Stimulated activated naive CD4-positive, alpha-beta T cell (primary cell): ENCODE measurements around the gene CELA2A.
"Not testable (repeated sequence)": the region's sequence is repeated elsewhere in the genome, so short reads cannot be mapped to it uniquely, and the experiment has no call there.

ENCODE experiments used
- DNase-seq, 6 experiments: peaks; one replicate each; lab custom pipeline; 2025; lab: John Stamatoyannopoulos, UW

CELA2A gene

DNA sequence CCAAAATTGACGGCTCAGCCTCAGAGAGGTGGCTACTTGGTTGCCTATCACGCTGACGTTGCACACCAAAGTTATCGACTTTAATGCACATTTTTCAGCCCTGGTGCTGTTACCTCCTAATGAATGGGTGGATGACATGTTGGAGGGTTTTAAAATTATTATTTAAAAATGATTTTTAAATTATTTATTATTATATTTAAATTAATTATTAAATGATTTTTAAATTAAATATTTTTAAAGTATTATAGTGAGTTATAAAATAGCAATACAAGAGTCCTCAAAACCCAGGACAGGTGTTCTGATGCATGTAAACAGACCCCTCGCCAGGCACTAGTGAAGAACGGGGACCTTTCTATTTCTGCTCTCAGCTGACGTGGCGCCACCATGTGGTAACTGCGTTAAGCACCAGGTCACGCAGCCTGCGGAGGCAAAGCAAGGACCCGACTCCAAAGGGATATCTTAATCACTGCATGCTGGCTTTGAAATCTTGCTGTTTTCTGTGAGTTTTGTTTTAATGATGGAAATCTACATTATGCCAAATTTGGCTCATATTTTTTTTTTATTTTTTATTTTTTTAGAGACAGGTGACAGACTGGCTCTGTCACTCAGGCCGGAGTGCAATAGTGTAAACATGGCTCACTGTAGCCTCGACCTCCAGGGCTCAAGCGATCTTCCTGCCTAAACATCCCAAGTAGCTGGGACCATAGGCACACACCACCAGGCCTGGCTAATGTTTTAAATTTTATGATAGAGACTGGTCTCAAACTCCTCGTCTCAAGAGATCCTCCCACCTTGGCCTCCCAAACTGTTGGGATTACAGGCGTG is 44.9 kb downstream of the CELA2A start:
- DNase-seq, result peak in 4 of 6 experiments; percentile 4 to 20 (median 12)

- DNase-seq, result no peak
These were observed 47.9 kb downstream of the CELA2A start for GRCh38 chr1:15504436-15504835.

- DNase-seq, result no peak
These were observed 50.3 kb downstream of the CELA2A start for GRCh38 chr1:15506831-15507230.

GRCh38 chr1:15507278-15507677 is 50.7 kb downstream of the CELA2A start:
- DNase-seq, result no peak

DNA sequence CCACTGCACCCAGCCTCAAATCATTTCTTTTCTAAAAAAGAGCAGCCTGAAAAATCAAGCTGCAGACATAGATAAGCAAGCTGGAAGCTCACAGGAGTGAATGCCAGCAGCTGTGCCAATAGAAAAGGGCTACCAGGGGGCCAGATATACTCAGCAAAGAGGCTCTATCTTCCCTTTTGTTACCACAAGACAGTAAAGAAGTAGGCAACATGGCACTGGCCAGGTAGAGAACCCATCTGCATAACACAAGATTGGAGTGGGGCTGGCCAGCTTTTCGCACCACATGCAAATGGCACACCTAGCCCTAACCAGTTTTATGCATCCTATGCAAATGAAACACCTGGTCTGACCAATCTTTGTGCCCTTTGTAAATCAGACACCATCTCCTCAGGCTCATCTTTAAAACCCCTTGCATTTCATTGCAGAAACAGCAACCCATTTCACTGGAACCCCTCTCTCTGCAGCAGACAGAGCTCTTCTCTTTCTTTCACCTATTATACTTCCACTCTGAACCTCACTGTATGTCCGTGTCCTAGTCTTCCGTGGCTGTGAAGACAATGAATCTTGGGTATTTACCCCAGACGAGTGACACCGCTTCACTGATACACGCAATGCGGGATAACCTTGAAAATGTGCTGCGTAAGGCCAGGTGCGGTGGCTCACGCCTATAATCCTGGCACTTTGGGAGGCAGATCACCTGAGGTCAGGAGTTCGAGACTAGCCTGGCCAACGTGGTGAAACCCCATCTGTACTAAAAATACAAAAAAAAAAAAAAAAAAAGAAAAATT is 52.4 kb downstream of the CELA2A start:
- no peak for DNase-seq

DNA sequence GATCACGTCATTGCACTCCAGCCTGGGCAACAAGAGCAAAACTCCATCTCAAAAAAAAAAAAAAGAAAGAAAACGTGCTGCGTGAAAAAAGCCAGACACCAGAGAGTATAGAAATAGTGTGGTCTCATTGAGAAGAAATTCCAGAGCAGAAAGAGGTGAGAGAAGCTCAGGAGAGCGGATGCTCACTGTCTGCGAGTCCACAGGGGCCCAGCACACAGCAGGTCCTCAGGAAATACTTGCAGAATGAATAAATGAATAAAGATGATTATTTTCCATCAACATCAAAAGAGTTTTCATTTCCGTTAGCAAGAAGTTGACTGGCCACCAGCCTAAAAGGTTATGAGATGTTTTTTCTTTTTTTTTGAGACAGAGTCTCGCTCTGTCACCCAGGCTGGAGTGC is 53.1 kb downstream of the CELA2A start:
- DNase-seq, result no peak

- DNase-seq, result no peak
These were observed 54.3 kb downstream of the CELA2A start for GRCh38 chr1:15510611-15511405.

DNA sequence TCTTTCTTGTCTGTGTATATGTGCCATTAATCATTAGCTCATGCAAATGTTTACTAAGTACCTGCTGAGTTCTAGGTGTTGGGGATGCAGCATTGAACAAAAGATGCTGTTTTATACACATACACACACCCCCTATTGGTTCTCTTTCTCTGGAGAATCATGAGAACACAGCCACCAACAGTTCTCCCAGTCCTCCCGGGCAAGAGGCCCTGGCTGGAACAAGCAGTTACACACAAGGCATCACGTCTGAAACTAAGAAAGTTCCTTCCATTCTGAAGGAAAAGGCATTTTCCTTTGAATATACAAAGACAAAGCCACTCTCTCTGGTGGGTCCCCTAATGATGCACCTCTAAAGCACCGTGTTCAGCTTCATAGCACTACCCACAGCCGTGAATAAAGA is 56.7 kb downstream of the CELA2A start:
- DNase-seq, result no peak

- no peak for DNase-seq
These were observed 57.4 kb downstream of the CELA2A start for GRCh38 chr1:15513919-15514318.

GRCh38 chr1:15514557-15514956 is 58.0 kb downstream of the CELA2A start:
- not testable (repeated sequence) for DNase-seq

- DNase-seq, result no peak
These were observed 58.6 kb downstream of the CELA2A start for GRCh38 chr1:15515022-15515663.

GRCh38 chr1:15519625-15520024 is 63.1 kb downstream of the CELA2A start:
- no peak for DNase-seq

- DNase-seq, result not testable (repeated sequence)
These were observed 64.8 kb downstream of the CELA2A start for GRCh38 chr1:15521206-15521906.
